ENCODE measurements around the gene POLQ.

DNA sequence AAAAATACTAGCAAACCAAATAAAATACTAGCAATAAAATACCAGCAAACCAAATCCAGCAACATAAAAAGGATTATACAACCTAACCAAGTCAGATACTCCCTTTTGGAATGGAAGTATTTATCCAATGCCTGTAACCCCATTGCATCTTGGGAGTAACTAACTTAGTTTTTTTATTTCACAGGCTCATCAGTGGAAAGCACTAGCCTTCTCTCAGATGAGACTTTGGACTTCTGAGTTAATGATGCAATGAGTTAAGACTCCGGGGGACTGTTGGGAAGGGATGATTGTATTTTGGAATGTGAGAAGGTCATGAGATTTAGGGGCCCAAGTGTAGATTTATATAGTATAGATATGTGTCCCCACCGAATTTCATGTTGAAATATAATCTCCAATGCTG lies 41.2 kb downstream of the POLQ start:
- TF ChIP-seq POLR2A (IDR thresholded peaks at IDR 0.05; ENCODE audit: control extremely low read depth in 1 of 2, low read depth in 2 of 2, low read length in 2 of 2) (no peak), KDM1A (IDR thresholded peaks at IDR 0.05; ENCODE audit: borderline replicate concordance, low read length) (no peak)
